Measurements from ENCODE around the gene IPO4. TPM values are rescaled to one million over a fixed set of nuclear protein-coding genes. Genes with fewer than 3 reads are reported as not detected.

The IPO4 gene
- total RNA-seq, 1 donor from 2014 or later, result 14.9 TPM

DNA sequence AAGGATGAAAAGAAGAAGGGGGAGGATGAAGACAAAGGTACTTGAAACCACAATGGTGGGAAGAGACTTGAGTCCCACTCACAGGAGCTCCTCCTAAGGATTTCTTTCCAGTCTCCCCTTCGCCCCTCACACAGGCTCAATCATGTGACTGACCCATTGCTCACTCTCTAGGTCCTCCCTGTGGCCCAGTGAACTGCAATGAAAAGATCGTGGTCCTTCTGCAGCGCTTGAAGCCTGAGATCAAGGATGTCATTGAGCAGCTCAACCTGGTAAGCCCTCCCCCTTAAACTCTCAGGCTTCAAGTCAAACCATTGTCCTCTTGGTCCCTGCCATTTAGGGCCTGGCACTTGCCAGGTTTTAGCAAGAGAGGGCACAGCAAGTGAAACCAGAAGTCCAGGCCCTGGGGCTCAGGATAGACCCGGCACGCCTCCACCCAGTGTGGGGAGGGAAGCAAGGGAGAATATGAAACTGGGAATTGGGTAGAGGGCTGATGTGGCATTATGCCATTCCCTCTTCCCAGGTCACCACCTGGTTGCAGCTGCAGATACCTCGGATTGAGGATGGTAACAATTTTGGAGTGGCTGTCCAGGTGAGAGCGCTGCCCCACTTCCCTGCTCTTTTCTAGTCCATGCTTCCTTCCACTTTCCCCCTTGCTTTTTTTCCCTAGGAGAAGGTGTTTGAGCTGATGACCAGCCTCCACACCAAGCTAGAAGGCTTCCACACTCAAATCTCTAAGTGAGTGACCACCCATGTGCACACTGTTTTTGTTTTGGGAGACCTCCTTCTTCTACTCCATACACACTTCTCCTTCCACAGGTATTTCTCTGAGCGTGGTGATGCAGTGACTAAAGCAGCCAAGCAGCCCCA is 50.9 kb downstream of the IPO4 start:
- intact Hi-C loops (cut with micrococcal nuclease), result no loop called here
- DNase-seq, result no peak
- no peak for ATAC-seq

DNA sequence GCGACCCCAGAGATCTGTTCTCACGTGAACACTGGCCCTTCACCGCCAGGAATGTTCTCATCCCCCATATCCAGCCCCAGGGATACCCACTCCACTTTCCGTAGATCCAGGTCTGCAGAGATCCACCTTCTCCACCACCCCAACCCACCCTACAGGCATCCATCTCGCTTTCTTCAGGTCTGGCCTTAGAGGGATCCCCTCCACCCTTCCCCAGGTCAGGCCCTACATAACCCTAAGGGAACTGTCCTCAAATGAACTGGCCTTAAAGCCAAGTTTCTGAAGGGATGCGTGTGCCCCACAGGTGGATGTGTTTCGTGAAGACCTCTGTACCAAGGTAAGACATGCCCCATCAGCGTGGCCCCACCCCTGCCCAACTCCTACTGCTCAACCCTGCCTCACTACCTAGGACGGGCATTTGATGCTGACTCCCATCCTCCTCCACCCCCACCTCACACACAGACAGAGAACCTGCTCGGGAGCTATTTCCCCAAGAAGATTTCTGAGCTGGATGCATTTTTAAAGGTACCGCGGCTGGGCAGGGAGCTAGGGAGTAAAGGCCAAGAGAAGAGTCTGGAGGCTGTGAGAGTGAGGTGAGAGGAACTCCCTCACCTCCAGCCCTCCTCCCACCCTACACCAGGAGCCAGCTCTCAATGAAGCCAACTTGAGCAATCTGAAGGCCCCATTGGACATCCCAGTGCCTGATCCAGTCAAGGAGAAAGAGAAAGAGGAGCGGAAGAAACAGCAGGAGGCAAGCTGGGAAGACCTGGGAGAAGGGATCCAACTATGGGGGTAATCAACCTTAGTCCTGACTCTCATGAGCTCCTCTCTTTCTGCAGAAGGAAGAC is 51.7 kb downstream of the IPO4 start:
- intact Hi-C loops (cut with micrococcal nuclease), result no loop called here
- no peak for DNase-seq

DNA sequence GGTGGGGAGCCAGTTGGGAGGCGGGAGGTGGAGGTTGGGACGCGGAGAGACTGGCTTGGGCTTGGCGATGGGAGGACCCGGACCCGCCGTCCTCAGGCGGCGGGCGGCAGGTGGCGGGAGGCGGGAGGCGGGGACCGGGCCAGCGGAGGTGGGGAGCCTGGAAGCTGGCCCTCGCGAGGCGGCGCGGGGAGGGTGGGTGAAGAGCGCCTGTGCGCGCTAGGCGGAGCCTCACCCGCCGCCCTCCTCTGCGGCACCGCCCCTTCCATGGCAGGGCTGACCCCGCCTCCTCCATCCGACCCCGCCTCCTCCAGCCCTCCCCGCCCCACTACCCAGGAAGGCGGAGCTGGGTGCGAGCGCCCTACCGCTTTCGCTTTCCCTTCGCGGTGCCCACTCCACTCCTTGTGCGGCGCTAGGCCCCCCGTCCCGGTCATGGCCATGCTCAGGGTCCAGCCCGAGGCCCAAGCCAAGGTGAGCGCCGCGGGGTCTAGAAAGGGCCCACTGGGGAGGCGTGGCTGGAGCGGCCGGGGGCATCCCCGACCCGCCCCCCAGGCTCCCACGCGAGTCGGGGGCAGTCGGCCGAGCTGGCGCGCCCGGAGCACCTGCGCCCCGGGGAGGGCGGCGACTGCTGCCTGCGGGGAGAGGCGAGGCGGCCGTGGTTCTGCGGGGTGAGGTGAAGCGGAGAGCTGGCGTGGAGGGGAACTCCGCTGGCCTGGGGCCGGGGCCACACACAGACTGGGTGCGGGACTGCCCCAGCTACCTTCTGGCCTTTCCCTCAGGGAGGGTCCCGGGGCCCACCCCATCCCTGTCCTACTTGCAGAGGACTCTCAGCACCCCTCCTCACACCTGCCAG is 52.6 kb downstream of the IPO4 start, which contains the start of gene PSME1:
PSME1 (plus strand) TSS at position 361 of the 850 bp plus-strand sequence; CDS start at position 430, 69 bp downstream.
- DNase-seq (peak; percentile 97), ATAC-seq (peak; percentile 88)
- intact Hi-C loops (cut with micrococcal nuclease), result no loop called here

More for the DNA sequence above, 51.7 kb downstream of the IPO4 start:
- ATAC-seq, result no peak

- ATAC-seq (no peak), DNase-seq (no peak)
- intact Hi-C loops (cut with micrococcal nuclease), result no loop called here
Observed at GRCh38 chr14:24135584-24135833, 53.1 kb downstream of the IPO4 start.

DNA sequence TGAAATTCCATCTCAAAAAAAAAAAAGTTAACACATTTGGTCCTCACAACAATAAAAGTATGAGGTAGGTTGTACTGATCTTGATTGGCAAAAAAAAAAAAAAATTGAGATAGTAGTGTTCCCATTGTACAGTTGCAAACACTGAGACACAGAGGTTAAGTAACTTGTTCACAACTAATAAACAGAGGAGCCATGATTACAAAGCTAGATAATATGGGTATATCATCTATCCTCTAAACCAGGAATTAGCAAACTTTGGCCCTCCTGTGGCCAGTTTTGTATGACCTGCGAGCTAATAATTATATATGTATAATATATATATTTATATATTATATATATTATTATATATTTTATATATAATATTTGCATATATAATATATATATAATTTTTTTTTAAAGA is 54.9 kb downstream of the IPO4 start:
- intact Hi-C loops (cut with micrococcal nuclease), result no loop called here
- ATAC-seq (no peak), DNase-seq (no peak)

DNA sequence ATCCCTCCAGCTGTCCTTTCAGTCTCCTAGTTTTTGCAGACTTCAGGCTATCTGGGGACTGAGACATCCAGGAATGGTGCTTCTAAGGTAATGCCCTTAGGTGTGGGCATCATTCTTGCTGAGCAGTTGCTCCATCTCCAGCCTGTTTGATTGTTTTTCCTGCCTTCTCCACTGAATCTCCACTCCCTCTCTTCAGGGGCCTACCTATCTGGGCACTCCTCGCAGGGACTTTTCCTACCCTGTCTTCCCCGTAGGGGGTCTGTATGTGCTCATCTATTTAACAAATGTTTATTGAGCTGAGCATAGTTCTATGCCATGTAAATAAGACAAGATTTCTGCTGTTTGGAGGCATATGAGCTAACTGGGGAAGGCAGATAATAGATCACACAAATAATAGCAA is 55.6 kb downstream of the IPO4 start:
- intact Hi-C loops (cut with micrococcal nuclease), result no loop called here
- ATAC-seq, result no peak
- no peak for DNase-seq

DNA sequence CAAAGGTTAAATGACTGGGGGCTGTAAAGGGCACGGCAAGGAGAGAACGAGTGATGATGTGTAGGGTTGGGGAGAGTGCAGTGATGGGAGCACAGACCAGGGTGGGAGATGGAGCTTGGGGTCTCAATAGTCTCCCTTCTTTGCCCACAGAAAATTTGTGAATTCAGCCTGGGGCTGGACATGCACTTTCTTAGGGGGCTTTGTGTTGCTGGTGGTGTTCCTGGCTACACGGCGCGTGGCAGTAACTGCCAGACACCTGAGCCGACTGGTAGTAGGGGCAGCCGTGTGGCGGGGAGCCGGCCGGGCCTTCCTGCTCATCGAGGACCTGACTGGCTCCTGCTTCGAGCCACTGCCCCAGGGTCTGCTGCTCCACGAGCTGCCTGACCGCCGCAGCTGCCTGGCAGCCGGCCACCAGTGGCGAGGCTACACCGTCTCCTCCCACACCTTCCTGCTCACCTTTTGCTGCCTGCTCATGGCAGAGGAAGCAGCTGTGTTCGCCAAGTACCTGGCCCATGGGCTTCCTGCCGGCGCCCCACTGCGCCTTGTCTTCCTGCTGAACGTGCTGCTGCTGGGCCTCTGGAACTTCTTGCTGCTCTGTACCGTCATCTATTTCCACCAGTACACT is 56.4 kb downstream of the IPO4 start:
- DNase-seq, result peak; percentile 70
- peak; percentile 3 for ATAC-seq
- intact Hi-C loops (cut with micrococcal nuclease), result no loop called here

- intact Hi-C loops (cut with micrococcal nuclease), result no loop called here
- DNase-seq, result no peak
- ATAC-seq, result peak; percentile 54
Observed at GRCh38 chr14:24131549-24131966, 57.1 kb downstream of the IPO4 start.

DNA sequence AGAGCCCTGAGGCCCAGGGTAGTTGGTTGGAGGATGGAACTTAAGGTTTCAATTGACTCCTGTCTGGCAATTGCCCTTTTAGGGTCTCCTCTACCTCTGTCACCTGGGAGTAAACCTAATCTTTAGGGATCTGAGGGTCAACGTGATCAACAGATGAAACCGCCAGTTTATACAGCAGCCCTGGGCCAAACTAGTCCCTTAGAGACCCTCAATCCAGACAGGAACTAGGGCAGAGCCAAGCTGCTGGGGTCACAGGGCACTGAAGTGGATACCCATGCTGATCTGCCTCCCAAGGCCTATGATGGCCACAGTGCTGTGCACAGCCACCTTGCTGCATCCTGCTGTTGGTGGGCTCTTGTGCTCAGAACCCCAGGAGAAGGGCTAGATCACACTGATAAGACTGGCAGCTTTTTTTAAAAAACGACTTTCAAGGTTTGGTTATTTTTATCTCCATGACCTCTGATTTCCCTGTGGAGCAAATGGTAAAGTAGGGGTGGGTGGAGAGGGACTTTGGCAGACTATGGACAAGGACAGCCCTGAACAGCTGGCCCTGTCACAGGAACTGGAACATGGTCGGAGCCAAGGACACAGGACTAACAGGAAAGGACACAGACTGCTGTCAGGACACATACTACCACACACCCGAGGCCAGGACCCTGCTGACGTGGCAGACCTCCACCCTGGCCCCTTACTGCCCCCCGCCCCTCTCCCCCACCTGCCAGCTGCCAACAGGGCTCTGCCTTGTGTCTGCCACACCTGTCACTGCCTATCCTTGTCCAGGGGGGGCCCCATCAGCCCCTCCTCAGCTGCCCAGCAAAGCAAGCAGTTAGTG is 57.7 kb downstream of the IPO4 start:
- DNase-seq (peak; percentile 89), ATAC-seq (peak; percentile 74)
- intact Hi-C loops (cut with micrococcal nuclease), result no loop called here

- intact Hi-C loops (cut with micrococcal nuclease), result no loop called here
- DNase-seq (no peak), ATAC-seq (no peak)
Observed at GRCh38 chr14:24130380-24130716, 58.3 kb downstream of the IPO4 start, which contains the start of gene FITM1. Gene FITM1 (plus strand): TSS chr14:24130659. CDS start chr14:24131564, 905 bp downstream.

Small RNA genes lying within 50 kb of the gene (microRNA-seq; reads per million reads assigned to microRNA genes)
- gene MIR7703 (ENCODE audit: borderline number of aligned reads), result not detected

Other genes with a start within 250 kb of the IPO4 start
- 26.9 TPM for gene DHRS4, start 235.0 kb downstream of the IPO4 start, total RNA-seq
- gene DHRS4L2, start 199.9 kb downstream of the IPO4 start, total RNA-seq, result 15.2 TPM
- 0.12 TPM for gene CARMIL3, start 136.8 kb downstream of the IPO4 start, total RNA-seq
- not detected for gene CPNE6, start 117.3 kb downstream of the IPO4 start, total RNA-seq
- gene PCK2, start 94.5 kb downstream of the IPO4 start, total RNA-seq, result 3.0 TPM
- gene DCAF11, start 74.0 kb downstream of the IPO4 start, total RNA-seq, result 85.8 TPM
- gene NRL, start 73.9 kb downstream of the IPO4 start, total RNA-seq, result 0.77 TPM
- gene FITM1, start 58.2 kb downstream of the IPO4 start, total RNA-seq, result 140 TPM
- 137 TPM for gene PSME1, start 52.6 kb downstream of the IPO4 start, total RNA-seq
- 16.4 TPM for gene EMC9, start 47.2 kb downstream of the IPO4 start, total RNA-seq
- gene PSME2, start 42.2 kb downstream of the IPO4 start, total RNA-seq, result 92.6 TPM
- gene RNF31, start 41.3 kb downstream of the IPO4 start, total RNA-seq, result 42.8 TPM
- gene IRF9, start 27.6 kb downstream of the IPO4 start, total RNA-seq, result 27.6 TPM
- 3.2 TPM for gene REC8, start 16.7 kb downstream of the IPO4 start, total RNA-seq
- gene TM9SF1, start 6.6 kb upstream of the IPO4 start, total RNA-seq, result 19.2 TPM
- gene TSSK4, start 16.9 kb upstream of the IPO4 start, total RNA-seq, result 0.25 TPM
- gene CHMP4A, start 24.7 kb upstream of the IPO4 start, total RNA-seq, result 30.1 TPM
- 15.4 TPM for gene MDP1, start 27.2 kb upstream of the IPO4 start, total RNA-seq
- gene NEDD8, start 43.6 kb upstream of the IPO4 start, total RNA-seq, result 225 TPM
- gene GMPR2, start 44.1 kb upstream of the IPO4 start, total RNA-seq, result 29.0 TPM
- 34.5 TPM for gene TINF2, start 53.8 kb upstream of the IPO4 start, total RNA-seq
- gene TGM1, start 74.4 kb upstream of the IPO4 start, total RNA-seq, result 2.7 TPM
- gene RABGGTA, start 82.8 kb upstream of the IPO4 start, total RNA-seq, result 19.4 TPM
- 5.9 TPM for gene DHRS1, start 111.0 kb upstream of the IPO4 start, total RNA-seq
- 25.5 TPM for gene NOP9, start 111.0 kb upstream of the IPO4 start, total RNA-seq
- 3.9 TPM for gene CIDEB, start 119.2 kb upstream of the IPO4 start, total RNA-seq
- 1.5 TPM for gene LTB4R2, start 121.3 kb upstream of the IPO4 start, total RNA-seq
- 1.6 TPM for gene LTB4R, start 122.7 kb upstream of the IPO4 start, total RNA-seq
- 26.5 TPM for gene ADCY4, start 146.3 kb upstream of the IPO4 start, total RNA-seq
- 3.5 TPM for gene RIPK3, start 151.2 kb upstream of the IPO4 start, total RNA-seq
- gene NFATC4, start 179.4 kb upstream of the IPO4 start, total RNA-seq, result 21.7 TPM
- 7.3 TPM for gene NYNRIN, start 210.2 kb upstream of the IPO4 start, total RNA-seq
- gene CBLN3, start 240.9 kb upstream of the IPO4 start, total RNA-seq, result 2.3 TPM
- 25.1 TPM for gene KHNYN, start 241.1 kb upstream of the IPO4 start, total RNA-seq

Measured in left ventricle myocardium superior (tissue), 1 donor.